GM23338 (cell line): ENCODE measurements around the gene GPHN. TPM values are rescaled to one million over a fixed set of nuclear protein-coding genes. Genes with fewer than 3 reads are reported as not detected.

Experiments
- ATAC-seq: fragments of 200-7000 bp; cut with Tn5 transposase; 3 replicates; pipeline ENCODE4 v1.9.1; 2020
- DNase-seq: peaks from one replicate; pipeline ENCODE4 v3.0.0-alpha.2; 2015; ENCODE audit warnings: low spot score
- H2AFZ ChIP-seq: fragments of 200-600 bp; sonication (generic); 2 replicates; pipeline ENCODE4 v1.8.0; 2016; ENCODE audit warnings: antibody characterized with exemption, mild to moderate bottlenecking, moderate library complexity
- H3F3A ChIP-seq: fragments of 200-600 bp; sonication (generic); replicated peaks from 2 replicates; pipeline ENCODE4 v1.8.0; 2017; ENCODE audit warnings: antibody characterized with exemption, mixed run types, low read depth
- H3K27ac ChIP-seq: fragments of 200-600 bp; sonication (generic); 2 replicates; pipeline ENCODE4 v1.6.1; 2016; ENCODE audit warnings: low read depth
- H3K27me3 ChIP-seq: fragments of 200-600 bp; sonication (generic); 2 replicates; pipeline ENCODE4 v1.8.0; 2016; ENCODE audit warnings: mild to moderate bottlenecking, mixed run types, moderate library complexity; ENCODE audit not compliant: insufficient read depth
- H3K36me3 ChIP-seq: fragments of 200-600 bp; sonication (generic); 2 replicates; pipeline ENCODE4 v1.8.0; 2016; ENCODE audit warnings: mild to moderate bottlenecking; ENCODE audit not compliant: insufficient read depth
- H3K4me1 ChIP-seq: fragments of 200-600 bp; sonication (generic); 2 replicates; pipeline ENCODE4 v1.8.0; 2016; ENCODE audit warnings: mild to moderate bottlenecking, moderate library complexity; ENCODE audit not compliant: insufficient read depth
- H3K4me2 ChIP-seq: fragments of 200-600 bp; sonication (generic); 2 replicates; pipeline ENCODE4 v1.7.1; 2017; ENCODE audit warnings: mixed run types
- H3K4me3 ChIP-seq: fragments of 200-600 bp; sonication (generic); 2 replicates; pipeline ENCODE4 v1.6.1; 2016; ENCODE audit warnings: mixed run types
- H3K79me2 ChIP-seq: fragments of 200-600 bp; sonication (generic); replicated peaks from 2 replicates; pipeline ENCODE4 v1.8.0; 2017; ENCODE audit warnings: mild to moderate bottlenecking; ENCODE audit not compliant: insufficient read depth
- H3K9me2 ChIP-seq: fragments of 200-600 bp; sonication (generic); 2 replicates; pipeline ENCODE4 v1.8.0; 2017; ENCODE audit not compliant: insufficient read depth
- H4K20me1 ChIP-seq: fragments of 200-600 bp; sonication (generic); replicated peaks from 2 replicates; pipeline ENCODE4 v1.8.0; 2017; ENCODE audit warnings: mild to moderate bottlenecking; ENCODE audit not compliant: insufficient read depth
- H3K27ac Mint-ChIP-seq: 2 replicates; pipeline ENCODE4 v1.8.0; 2020; ENCODE audit warnings: inconsistent platforms, mild to moderate bottlenecking, moderate library complexity, mixed read lengths
- H3K27me3 Mint-ChIP-seq: 3 replicates; pipeline ENCODE4 v1.8.0; 2022; ENCODE audit warnings: low read depth, mild to moderate bottlenecking, moderate library complexity, mixed read lengths, inconsistent platforms; ENCODE audit not compliant: insufficient read depth, poor library complexity
- H3K36me3 Mint-ChIP-seq: 3 replicates; pipeline ENCODE4 v1.8.0; 2021; ENCODE audit warnings: low read depth, mild to moderate bottlenecking, inconsistent platforms, moderate library complexity, mixed read lengths
- H3K4me1 Mint-ChIP-seq: 3 replicates; pipeline ENCODE4 v1.8.0; 2020; ENCODE audit warnings: mild to moderate bottlenecking, inconsistent platforms, mixed read lengths
- H3K4me3 Mint-ChIP-seq: 3 replicates; pipeline ENCODE4 v1.8.0; 2021; ENCODE audit warnings: moderate library complexity, mild to moderate bottlenecking, inconsistent platforms, mixed read lengths
- H3K9me3 Mint-ChIP-seq: 3 replicates; pipeline ENCODE4 v1.8.0; 2020; ENCODE audit warnings: moderate library complexity, mild to moderate bottlenecking, inconsistent platforms, mixed read lengths
- EZH2 ChIP-seq: fragments of 200-600 bp; sonication (generic); IDR thresholded peaks from one replicate; pipeline ENCODE4 v1.8.0; 2017; ENCODE audit warnings: antibody characterized with exemption, mild to moderate bottlenecking, low read depth; ENCODE audit not compliant: unreplicated experiment
- EZH2phosphoT487 ChIP-seq: fragments of 200-600 bp; sonication (generic); IDR thresholded peaks from one replicate; pipeline ENCODE4 v1.8.1; 2018; ENCODE audit warnings: antibody characterized with exemption; ENCODE audit not compliant: unreplicated experiment
- POLR2AphosphoS5 ChIP-seq: IDR thresholded peaks from 2 replicates; pipeline ENCODE4 v1.6.1; 2016; ENCODE audit warnings: antibody characterized with exemption, low read depth
- STAT1 ChIP-seq: IDR thresholded peaks from one replicate; pipeline ENCODE4 v1.6.1; 2016; ENCODE audit warnings: antibody characterized with exemption; ENCODE audit not compliant: unreplicated experiment
- ZNF331 ChIP-seq: fragments of 250-450 bp; sonication (Bioruptor Pico); IDR thresholded peaks from 2 replicates; pipeline ENCODE4 v1.5.0; 2020; ENCODE audit warnings: low read depth, mild to moderate bottlenecking, moderate library complexity
- polyA plus RNA-seq: library from polyadenylated mRNA; unstranded; fragments of >200 nt; fragmentation: Nextera tagmentation; extraction: Ambion mirVana; gene quantifications from 2 replicates; pipeline ENCODE4 v1.2.1, GENCODE V29; 2016
- total RNA-seq: library from RNA; depleted of rRNA; stranded (reverse); fragments of >200 nt; shearing (Covaris generic); gene quantifications from 2 replicates; pipeline ENCODE4 v1.2.3, GENCODE V29; 2014
- TF ChIP-seq, protein P1 (sequence below): fragments of 250-450 bp; sonication (Bioruptor Pico); IDR thresholded peaks from 2 replicates; pipeline ENCODE4 v1.5.0; 2020; ENCODE audit warnings: mild to moderate bottlenecking, moderate library complexity
- TF ChIP-seq, protein P2 (sequence below), 2 experiments: fragments of 200-600 bp in 1 of 2; sonication (generic) in 1 of 2; conservative IDR thresholded peaks; 2 replicates each; pipeline versions ENCODE4 v1.5.1 to v1.6.1; 2016 to 2017; ENCODE audit warnings: antibody characterized with exemption in 2 of 2, low read depth in 2 of 2, mild to moderate bottlenecking in 2 of 2, moderate library complexity in 1 of 2
- TF ChIP-seq, protein P3 (sequence below): IDR thresholded peaks from 2 replicates; pipeline ENCODE4 v1.6.1; 2016; ENCODE audit warnings: antibody characterized with exemption

GPHN gene
- total and polyA plus RNA-seq, 2 experiments from 2014 or later: 17.6 to 20.6 TPM

DNA sequence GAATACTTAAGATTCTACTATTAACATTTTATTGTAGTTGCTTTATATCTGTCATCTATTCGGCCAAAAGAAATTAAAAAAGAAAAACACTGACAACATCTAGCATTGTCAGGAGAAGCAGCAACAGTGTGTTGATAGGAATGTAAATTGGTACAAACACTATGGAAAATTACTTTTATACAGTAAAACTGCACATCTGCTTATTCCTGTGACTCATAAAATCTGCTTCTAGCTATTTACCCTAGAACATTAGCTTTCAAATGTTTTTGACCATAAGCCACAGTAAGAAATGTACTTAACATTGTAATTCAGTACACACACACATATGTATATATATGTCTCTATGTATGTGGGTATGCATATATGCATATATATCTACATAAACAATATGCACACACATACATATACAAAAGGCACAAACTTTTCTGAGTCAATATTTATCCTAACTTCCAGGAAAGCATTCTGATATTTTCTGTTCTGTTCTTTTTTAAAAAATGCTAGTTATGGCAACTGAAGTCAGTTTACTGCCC, 402.4 kb downstream of the GPHN start:
- Histone ChIP-seq H3F3A (no peaks in the 10 kb centered on the region), H3K27ac (no peak overlapping the region), H3K79me2 (no peaks in the 10 kb centered on the region), H3K4me3 (no peak overlapping the region), H3K4me2 (no peak overlapping the region), H3K36me3 (no peaks in the 10 kb centered on the region), H2AFZ (no peak overlapping the region), H3K4me1 (no peaks in the 10 kb centered on the region), H3K27me3 (no peaks in the 10 kb centered on the region), H4K20me1 (no peaks in the 10 kb centered on the region), H3K9me2 (no peaks in the 10 kb centered on the region)
- Mint-ChIP-seq H3K36me3 (no peaks in the 10 kb centered on the region), H3K9me3 (no peaks in the 10 kb centered on the region), H3K4me3 (no peak overlapping the region), H3K4me1 (no peaks in the 10 kb centered on the region), H3K27me3 (no peaks in the 10 kb centered on the region), H3K27ac (no peak overlapping the region)
- no peak for TF ChIP-seq STAT1
- TF ChIP-seq ZNF331 (CRISPR knock-in tag): no peak
- TF ChIP-seq EZH2phosphoT487: no peak
- TF ChIP-seq POLR2AphosphoS5: no peak
- TF ChIP-seq, protein P1, sequence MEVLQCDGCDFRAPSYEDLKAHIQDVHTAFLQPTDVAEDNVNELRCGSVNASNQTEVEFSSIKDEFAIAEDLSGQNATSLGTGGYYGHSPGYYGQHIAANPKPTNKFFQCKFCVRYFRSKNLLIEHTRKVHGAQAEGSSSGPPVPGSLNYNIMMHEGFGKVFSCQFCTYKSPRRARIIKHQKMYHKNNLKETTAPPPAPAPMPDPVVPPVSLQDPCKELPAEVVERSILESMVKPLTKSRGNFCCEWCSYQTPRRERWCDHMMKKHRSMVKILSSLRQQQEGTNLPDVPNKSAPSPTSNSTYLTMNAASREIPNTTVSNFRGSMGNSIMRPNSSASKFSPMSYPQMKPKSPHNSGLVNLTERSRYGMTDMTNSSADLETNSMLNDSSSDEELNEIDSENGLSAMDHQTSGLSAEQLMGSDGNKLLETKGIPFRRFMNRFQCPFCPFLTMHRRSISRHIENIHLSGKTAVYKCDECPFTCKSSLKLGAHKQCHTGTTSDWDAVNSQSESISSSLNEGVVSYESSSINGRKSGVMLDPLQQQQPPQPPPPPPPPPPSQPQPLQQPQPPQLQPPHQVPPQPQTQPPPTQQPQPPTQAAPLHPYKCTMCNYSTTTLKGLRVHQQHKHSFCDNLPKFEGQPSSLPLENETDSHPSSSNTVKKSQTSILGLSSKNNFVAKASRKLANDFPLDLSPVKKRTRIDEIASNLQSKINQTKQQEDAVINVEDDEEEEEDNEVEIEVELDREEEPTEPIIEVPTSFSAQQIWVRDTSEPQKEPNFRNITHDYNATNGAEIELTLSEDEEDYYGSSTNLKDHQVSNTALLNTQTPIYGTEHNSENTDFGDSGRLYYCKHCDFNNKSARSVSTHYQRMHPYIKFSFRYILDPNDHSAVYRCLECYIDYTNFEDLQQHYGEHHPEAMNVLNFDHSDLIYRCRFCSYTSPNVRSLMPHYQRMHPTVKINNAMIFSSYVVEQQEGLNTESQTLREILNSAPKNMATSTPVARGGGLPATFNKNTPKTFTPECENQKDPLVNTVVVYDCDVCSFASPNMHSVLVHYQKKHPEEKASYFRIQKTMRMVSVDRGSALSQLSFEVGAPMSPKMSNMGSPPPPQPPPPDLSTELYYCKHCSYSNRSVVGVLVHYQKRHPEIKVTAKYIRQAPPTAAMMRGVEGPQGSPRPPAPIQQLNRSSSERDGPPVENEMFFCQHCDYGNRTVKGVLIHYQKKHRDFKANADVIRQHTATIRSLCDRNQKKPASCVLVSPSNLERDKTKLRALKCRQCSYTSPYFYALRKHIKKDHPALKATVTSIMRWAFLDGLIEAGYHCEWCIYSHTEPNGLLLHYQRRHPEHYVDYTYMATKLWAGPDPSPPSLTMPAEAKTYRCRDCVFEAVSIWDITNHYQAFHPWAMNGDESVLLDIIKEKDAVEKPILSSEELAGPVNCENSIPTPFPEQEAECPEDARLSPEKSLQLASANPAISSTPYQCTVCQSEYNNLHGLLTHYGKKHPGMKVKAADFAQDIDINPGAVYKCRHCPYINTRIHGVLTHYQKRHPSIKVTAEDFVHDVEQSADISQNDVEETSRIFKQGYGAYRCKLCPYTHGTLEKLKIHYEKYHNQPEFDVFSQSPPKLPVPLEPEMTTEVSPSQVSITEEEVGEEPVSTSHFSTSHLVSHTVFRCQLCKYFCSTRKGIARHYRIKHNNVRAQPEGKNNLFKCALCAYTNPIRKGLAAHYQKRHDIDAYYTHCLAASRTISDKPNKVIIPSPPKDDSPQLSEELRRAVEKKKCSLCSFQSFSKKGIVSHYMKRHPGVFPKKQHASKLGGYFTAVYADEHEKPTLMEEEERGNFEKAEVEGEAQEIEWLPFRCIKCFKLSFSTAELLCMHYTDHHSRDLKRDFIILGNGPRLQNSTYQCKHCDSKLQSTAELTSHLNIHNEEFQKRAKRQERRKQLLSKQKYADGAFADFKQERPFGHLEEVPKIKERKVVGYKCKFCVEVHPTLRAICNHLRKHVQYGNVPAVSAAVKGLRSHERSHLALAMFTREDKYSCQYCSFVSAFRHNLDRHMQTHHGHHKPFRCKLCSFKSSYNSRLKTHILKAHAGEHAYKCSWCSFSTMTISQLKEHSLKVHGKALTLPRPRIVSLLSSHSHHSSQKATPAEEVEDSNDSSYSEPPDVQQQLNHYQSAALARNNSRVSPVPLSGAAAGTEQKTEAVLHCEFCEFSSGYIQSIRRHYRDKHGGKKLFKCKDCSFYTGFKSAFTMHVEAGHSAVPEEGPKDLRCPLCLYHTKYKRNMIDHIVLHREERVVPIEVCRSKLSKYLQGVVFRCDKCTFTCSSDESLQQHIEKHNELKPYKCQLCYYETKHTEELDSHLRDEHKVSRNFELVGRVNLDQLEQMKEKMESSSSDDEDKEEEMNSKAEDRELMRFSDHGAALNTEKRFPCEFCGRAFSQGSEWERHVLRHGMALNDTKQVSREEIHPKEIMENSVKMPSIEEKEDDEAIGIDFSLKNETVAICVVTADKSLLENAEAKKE: no peak
- TF ChIP-seq, protein P2, sequence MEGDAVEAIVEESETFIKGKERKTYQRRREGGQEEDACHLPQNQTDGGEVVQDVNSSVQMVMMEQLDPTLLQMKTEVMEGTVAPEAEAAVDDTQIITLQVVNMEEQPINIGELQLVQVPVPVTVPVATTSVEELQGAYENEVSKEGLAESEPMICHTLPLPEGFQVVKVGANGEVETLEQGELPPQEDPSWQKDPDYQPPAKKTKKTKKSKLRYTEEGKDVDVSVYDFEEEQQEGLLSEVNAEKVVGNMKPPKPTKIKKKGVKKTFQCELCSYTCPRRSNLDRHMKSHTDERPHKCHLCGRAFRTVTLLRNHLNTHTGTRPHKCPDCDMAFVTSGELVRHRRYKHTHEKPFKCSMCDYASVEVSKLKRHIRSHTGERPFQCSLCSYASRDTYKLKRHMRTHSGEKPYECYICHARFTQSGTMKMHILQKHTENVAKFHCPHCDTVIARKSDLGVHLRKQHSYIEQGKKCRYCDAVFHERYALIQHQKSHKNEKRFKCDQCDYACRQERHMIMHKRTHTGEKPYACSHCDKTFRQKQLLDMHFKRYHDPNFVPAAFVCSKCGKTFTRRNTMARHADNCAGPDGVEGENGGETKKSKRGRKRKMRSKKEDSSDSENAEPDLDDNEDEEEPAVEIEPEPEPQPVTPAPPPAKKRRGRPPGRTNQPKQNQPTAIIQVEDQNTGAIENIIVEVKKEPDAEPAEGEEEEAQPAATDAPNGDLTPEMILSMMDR (conservative IDR thresholded peaks at IDR 0.05; ENCODE audit: low read depth in 2 of 2): no peak
- TF ChIP-seq, protein P3, sequence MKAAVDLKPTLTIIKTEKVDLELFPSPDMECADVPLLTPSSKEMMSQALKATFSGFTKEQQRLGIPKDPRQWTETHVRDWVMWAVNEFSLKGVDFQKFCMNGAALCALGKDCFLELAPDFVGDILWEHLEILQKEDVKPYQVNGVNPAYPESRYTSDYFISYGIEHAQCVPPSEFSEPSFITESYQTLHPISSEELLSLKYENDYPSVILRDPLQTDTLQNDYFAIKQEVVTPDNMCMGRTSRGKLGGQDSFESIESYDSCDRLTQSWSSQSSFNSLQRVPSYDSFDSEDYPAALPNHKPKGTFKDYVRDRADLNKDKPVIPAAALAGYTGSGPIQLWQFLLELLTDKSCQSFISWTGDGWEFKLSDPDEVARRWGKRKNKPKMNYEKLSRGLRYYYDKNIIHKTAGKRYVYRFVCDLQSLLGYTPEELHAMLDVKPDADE: no peak
- TF ChIP-seq EZH2: no peak
- ATAC-seq (no peak), DNase-seq (no peak)
